T-helper 2 cell (primary cell): ENCODE measurements around the gene DOK1.
"Not testable (repeated sequence)": the region's sequence is repeated elsewhere in the genome, so short reads cannot be mapped to it uniquely, and the experiment has no call there.

ENCODE experiments used
- DNase-seq, 5 experiments: peaks; one replicate each; pipeline versions ENCODE4 v3.0.0 to v3.0.0-alpha.2; 2012 to 2022

Gene DOK1

DNA sequence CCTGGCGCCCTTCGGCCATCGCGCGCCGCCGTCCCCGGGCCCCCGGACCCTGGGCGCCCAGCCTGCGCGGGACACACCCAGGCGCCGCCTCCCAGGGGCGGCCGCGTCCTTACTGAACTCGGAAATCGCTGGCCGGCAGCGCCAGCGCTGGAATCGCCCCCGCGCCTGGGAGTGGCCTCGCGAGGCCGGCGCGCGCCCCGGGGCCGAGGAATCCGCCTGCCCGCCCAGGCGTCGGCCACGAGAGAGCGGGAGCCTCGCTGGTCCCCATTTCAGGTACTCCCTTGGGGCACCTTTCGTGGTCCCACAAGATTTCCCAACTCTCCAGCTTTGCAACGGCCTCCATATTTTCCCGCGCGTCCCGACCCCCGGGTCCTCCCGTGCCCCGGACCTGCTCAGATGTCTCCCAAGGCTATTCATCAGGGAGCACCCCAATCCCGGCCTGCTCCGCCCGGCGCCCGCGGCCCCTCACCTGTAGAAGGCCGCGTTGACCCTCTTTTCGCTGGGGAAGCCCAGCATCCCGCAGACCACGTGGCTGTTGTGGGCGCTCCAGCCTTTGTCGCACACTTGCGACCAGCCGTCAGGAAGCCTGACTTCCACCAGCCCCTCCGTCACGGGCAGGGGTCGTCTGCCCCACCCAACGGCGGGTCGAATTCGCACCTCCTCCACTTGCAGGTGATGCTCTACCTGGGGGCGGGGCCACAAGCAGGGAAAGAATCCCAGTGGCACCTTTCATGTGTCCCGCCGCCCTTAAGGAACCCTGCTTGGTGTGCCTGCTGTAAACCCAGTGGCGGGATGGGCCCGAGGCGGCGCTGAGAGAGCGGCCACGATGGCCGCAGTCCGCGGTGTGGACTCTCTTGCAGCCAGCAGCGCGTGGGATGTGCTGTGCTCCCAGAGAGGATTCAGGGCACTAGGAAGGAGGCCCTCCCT, 5.4 kb upstream of the DOK1 start:
- DNase-seq = no peak

DNA sequence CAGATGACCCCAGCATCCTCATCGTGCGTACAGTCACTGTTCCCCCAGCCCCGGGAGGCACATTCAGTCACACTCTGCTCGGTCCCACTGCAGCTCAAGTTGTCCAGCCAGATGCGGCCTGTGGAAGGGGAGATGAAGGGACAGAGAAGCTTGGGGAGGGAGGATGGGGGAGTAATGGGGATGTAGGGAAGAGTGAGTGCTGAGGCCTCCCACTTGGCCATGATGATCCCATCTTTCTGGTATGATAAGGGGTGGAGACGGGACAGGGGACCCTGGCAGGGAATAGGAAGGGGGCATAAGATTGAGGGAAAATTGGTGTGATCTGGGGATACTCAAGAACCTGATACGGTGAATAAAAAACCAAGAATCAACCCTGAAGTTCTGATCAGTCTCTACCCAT, 4.3 kb upstream of the DOK1 start:
- DNase-seq = no peak

DNA sequence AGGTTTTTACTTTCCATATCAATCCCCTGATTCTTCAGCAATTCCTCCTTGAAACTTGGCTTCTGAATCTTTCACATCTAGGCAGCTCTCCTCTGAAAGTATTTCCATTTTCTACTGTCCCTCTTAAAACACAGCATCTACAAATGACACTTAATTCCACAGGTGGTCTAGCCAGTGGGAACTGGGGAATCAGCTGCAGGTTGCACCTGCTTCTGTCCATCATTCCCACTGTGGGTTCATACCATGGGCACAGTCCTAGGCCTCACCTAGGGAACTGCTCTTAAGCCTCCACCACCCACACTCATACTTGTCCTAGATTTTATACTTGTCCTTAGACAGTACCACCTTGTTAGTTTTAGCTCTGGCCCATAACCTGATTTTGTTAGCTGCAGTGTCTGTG, 3.0 kb upstream of the DOK1 start:
- DNase-seq = no peak

DNA sequence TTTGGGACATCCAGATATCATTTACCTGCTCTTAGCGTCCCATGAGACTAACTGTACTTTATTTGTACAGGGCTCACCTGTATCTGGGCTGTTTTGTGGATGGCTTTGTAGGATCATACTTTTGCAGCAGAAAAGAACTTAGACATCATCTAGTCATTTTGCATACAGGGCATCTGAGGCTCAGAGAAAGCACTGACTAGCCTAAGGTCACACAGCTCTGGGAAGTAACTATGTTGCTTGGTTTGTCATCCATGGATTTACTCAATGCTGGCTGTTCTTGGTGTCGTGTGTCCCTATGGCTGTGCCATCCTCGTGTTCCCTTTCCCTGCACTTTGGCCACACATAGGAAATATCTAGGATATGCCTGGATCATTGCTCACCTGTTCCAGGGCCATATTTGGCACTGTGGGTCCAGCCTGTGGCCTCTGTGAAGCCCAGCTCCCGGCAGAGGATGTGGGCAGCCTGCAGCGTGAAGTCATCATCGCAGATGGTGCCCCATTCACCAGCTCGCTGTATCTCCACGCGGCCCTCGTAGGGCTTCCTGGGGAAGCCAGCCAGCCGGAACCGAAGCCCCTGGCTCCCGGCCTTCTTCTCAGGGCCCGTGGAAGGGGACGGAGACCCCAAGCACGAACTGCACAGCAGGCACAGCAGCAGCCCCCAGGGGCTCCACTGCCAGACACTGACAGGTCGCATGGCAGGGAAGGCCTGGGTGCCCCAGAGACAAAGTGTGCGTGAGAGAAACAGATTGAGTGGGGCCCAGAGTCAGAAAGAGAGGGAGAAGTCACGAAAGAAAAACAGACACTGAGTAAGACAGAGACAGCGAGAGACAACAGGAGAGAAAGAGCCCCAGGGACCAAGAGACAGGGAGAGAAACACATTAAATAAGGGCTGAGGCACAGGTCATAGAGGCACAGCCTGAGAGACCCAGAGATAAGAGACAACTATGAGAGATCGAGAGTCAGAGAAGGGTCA, 2.3 kb upstream of the DOK1 start:
- no peak for DNase-seq

DNA sequence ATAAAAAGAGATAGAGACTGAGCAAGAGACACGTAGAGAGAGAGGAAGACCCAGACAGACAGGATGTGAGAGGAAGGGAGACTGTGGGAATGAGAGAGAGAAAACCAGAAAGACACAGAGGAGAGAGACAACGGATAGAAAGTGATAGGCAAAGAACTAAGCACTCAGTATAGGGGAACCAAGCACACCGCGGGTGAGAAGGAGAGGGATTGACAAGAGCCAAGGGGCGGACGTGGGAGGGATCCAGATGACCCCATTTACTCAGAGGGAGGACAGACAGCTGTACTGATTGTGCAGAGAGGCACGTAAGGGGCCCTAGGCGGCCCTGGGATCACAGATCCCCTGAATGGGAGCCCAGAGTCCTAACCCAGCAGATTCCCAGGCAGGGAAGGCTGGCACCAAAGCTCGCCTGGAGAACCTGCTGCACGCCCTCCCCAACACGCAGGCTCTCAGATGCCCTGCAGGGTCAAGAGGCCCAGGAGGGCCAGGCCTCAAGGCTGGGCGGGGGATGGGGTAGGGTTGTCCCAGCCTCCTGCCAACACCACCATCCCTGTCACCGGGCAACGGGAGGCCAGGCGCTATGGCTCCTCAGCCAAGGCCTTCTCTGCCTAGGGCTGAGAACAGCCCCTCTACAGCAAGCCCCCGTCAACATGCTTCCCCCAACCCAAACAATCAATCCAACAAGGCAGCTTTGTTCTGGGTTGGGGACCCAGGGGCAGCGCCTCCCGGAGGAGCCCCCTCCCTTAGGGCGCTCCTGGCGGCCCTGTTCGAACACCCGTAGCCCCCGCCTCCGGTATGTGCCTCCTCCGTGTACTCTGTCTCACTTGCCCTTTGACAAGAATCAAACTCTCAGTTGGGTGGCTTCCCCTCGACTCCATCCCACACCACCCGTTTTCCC, 1.4 kb upstream of the DOK1 start:
- DNase-seq = no peak

DNA sequence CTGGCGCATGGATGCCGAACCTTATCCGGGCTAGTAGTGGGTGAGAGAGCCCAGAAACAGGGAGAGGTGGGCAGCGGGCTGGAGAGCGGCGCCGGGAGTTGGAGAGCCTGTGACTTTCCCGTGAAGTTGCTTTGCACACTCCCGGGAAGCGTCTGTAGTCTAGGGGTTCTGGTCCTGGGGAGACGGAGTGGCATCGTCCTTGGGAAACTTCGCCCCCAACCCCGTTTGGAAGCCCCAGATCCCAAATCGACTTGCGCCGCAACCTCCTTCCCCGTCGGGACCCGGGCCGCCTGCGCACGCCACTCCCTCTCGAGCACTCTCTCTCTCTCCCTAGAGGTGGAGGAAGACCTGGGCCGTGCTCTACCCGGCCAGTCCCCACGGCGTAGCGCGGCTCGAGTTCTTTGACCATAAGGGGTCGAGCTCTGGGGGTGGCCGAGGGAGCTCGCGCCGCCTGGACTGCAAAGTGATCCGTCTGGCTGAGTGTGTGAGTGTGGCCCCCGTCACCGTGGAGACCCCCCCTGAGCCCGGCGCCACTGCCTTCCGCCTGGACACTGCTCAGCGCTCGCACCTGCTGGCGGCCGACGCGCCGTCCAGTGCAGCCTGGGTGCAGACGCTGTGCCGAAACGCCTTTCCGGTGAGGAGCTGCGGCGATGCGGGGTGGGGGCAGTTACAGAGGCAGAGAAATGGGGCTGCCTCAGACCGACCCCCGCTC, 456 bp downstream of the DOK1 start:
- peak in 4 of 5 experiments; percentile 23 to 58 (median 33) for DNase-seq

DNA sequence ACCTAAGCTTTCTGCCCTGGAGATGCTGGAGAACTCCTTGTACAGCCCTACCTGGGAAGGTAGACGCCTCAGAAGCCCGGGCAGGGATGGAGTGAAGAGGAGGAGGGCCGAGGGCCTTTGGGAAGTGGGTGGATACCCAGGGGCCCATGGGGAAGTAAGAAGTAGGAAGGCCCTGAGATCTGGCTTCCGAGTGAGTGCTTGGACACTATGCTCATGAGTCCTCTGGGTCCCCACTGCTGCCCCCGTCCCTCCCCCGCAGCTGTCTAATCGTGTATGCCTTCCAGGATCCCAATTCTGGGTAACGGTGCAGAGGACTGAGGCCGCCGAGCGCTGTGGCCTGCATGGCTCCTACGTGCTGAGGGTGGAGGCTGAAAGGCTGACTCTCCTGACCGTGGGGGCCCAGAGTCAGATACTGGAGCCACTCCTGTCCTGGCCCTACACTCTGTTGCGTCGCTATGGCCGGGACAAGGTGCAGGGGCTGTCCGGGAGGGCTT, 1.1 kb downstream of the DOK1 start:
- no peak for DNase-seq

DNA sequence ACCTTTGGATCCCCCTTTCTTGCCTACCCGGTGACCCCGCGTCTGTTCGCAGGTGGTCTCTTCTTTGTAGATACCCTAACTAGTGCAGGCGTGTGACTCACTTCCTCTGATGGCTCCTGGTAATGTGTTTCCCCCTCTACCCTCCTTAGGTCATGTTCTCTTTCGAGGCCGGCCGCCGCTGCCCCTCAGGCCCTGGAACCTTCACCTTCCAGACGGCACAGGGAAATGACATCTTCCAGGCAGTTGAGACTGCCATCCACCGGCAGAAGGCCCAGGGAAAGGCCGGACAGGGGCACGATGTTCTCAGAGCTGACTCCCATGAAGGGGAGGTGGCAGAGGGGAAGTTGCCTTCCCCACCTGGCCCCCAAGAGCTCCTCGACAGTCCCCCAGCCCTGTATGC, 1.6 kb downstream of the DOK1 start:
- DNase-seq = no peak

DNA sequence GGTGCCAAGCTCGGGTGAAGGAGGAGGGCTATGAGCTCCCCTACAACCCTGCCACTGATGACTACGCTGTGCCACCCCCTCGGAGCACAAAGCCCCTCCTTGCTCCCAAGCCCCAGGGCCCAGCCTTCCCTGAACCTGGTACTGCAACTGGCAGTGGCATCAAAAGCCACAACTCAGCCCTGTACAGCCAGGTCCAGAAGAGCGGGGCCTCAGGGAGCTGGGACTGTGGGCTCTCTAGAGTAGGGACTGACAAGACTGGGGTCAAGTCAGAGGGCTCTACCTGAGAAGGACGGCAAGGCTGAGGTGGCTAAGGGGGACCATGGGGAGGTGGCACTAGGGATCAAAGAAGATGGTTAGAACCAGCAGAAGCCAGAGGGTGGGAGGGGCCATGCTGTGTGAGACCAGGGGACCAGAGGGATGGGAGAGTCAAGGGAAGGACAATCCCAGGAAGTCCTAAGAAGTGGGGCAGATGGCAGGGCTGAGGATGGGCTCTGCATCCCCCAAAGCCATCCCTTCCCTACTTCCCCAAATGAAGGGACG, 2.4 kb downstream of the DOK1 start:
- no peak for DNase-seq

DNA sequence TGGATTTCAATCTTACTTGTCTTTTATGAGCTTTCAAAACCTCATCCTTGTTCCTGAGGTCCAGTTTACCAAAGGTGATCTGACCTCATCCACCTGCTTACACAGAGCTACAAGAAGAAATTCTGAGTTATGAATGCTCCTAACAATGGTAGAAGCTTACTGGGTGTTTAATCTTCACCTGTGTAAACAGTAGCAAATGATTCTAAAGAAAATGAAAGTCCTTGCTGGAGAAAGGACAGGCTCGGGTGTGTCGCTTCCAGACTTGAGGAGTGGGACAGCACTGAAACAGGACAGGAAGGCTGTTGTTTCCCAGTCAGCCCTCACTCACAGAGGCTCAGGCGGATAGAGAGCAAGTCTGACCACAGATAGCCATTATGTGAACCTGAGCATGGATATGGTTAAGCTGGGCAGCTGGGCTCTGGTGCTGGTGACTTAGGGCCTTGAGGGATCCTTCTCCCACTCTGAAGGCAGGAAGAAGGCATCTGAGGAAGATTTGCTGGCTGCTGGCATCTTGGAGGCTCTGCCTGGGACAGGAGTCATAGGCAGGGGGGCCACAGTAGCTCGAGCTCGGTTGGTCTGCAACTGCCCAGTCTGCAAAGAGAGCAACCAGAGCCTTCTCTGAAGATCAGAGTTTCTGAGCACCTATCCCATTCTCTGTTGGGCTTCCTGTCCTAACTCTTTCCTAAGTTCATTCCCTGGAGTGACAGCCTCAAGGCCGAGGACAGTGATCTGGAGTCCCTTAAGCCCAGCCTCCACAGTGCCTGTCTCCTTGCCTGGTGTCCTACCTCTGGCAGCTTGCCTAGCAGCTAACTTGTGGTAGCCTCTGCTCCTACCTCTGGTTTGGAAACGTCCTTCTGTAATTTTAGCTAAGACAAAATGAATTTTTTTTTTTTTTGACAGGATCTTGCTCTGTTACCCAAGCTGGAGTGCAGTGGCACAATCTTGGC, 4.0 kb downstream of the DOK1 start:
- no peak for DNase-seq

DNA sequence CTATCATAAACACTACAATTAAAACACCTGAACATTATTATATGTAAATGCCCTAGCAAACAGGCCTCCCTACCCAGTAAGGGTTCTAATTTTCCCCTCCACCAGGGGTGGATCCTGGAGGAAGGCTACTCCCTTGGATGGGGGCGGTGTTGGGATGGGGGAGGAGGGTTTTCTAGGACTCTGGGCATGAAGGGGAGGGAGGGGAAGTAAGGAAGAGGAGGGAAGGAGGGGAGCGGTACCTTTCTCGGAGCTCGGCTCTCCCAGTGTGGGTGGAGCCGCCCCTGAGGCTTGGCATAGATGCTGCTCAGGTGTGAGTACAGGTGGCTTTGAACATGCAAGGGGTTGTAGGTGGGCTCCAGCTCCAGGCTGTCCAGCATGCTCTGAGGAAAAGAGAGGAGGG, 5.4 kb downstream of the DOK1 start:
- no peak for DNase-seq

DNA sequence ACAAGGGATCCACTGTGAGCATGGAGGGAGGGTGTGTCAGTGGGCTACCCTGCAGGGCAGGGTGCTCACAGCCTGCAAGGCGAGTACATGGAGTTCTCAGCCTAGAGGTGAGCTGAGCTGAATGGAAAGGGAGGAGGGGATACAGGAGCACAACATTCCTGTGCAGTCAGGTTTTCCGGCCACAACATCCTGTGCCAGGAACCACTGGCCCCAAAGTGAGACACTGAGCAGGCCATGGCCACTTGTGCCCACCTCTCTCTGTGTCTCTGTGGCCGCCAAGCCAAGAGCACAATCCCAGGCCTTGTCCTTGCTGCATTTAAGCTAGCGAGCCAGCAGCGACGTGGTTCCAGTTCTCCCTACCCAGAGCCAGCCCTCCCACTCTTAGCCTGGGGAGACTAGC, 6.1 kb downstream of the DOK1 start:
- DNase-seq = no peak

DNA sequence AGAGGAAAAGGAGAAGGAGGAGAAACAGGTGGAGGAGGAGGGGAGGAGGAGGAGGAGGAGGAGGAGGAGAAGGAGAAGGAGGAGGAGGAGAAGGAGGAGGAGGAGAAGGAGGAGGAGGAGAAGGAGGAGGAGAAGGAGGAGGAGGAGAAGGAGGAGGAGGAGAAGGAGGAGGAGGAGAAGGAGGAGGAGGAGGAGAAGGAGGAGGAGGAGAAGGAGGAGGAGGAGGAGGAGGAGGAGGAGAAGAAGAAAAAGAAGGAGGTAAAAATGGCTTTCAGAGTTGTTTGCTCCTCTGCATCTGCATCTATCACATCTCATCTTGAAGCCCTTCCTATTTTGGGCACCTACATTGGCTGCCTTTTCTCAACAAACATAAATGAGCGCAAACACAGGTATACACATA, 6.5 kb downstream of the DOK1 start:
- DNase-seq = not testable (repeated sequence)

DNA sequence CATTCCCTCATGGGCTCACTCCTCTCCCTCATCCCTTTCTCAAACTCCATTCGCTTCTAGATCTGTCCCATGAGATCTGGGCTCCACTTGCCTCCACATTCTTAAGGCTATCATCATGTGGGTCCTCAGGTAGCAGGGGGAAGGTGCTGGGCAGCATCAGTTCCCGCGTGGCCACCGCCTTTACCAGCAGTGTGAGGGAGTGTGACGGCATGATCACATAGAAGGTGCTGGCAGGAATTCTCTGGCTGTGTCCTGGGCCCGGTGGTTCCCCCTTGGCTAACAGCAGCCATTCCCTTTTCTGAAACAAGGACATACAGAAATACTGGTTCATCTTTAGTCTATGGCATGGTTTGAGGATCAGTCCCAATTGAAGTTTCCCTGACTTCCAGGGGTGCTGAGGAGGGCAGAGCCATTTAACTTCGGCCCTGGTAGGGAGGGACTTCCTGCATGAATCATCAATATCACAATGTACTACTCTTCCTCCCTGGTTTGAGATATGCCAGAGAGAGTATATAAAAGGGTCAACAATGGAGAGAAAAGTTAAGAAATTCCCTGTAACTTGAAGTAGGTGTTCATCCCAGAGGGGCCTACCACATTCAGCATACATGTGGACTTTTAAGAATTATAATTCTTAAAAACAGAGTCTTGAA, 7.7 kb downstream of the DOK1 start:
- DNase-seq = no peak

DNA sequence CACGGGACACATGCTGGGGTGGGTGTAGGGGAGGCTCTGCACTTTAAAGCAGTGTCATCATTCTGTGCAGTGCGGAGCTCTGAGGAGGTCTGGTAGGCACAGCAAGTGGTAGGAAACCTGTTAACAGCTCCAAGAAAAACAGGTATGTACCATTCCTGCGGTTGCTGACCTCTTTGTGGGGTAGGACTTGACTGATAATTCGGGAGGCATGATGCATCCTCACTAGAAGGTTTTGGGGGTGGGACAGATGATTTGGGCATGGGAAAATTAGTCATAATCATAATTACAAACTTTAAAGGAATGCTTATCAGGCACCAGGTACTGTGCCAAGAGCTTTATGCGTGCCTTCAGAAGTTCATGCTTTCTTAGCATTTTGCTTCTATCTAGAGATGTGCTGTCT, 9.7 kb downstream of the DOK1 start:
- no peak for DNase-seq

DNA sequence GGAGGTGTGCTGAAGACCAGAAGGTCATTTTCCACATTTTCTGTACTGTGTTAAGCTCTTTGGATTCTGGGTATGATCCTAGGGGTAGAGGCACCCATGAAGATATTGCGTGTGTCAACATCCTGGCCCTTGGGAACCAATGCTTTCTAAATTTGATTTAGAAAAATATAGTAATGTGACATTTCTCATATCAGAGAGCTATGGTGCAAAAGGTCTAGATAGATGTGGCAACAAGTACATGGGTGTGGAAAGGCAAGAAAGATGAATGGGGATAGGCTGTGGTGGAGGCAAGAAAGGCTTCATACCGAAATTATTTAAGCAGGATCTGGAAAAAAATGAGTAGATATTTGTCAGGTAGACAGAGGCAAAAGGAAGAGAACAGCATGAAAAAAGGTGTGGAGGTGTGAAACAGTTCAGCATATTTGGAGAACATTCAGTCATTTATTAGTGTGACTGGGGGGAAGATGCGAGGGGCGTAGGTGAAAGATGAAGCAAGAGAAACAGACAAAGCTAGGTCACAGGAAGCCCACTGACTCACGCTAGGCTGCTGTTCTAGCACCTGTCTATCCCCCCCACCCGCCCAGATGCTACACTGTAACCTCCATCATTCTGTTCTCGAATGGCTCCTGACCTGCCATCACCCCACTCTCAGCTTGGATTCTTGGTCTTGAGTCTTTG, 11.7 kb downstream of the DOK1 start:
- DNase-seq = no peak

DNA sequence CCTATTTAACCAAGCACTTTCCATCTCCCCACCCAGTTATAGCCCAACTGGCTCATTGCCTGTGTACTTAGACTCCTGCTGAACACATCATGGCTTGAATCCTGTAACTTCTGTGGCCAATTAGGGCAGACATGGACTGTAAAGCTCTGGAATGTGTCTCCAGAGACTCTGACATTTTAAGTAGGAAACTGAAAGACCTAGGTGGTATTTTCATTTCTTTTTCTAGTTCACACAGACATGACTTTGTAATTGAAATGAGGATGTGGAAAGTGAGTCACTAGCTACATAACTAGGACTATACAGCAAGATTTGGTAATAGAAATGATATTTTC, 12.2 kb downstream of the DOK1 start:
- no peak for DNase-seq

DNA sequence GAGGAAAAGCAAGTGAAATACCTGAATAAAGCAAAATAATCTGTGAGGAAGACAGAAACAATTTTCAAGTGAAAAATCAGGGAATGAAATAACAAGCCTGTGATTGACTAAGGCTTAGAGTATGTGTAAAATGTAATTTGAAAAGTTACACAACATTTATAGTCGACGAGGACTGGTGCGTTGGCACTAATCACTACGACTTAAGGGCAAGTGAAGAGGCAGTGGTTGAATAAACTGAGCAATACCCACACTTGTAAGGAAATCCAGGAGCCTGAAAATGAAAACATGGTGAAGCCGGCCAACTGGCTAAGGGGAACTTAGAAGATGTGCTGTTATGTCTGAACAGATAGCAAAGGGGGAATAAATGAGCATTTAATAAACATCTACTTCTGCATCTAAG, 13.4 kb downstream of the DOK1 start:
- DNase-seq = no peak

DNA sequence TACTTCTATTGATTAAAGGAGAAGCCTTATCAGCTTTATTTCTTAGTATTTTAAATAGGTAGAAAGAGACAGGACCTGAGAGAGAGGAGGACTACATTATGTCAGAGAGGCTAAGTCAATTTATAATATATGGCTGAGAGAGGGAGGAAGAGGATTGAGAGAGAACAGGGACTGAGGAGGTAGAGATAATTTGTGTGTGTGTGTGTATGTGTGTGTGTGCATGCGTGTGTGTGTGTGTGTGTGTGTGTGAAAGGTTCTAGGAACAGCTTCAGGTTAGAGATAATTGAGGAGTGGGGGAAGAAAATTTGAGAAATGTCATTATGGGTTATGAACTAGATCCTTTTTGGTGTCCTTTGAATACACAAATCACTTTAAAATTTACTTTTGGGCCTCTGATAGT, 15.2 kb downstream of the DOK1 start:
- DNase-seq = no peak
